Right atrium auricular region (tissue), 2 donors: Measurements from ENCODE around the gene POLL. TPM values are rescaled to one million over a fixed set of nuclear protein-coding genes. Genes with fewer than 3 reads are reported as not detected.

Experiments
- DNase-seq: peaks from one replicate; pipeline ENCODE4 v3.0.0-alpha.2; 2019; ENCODE audit warnings: low spot score
- H3K27ac ChIP-seq, 2 donors: fragments of 200-600 bp; sonication (generic); 1 replicate in 1 of 2; 2 replicates in 1 of 2; pipeline ENCODE4 v1.5.1; 2016 to 2019
- H3K27me3 ChIP-seq, 2 donors: fragments of 200-600 bp; sonication (generic); one replicate each; pipeline versions ENCODE4 v1.5.1 to v1.6.0; 2017 to 2019
- H3K36me3 ChIP-seq: fragments of 200-600 bp; sonication (generic); one replicate; pipeline ENCODE4 v1.5.1; 2016
- H3K4me1 ChIP-seq, 2 donors: fragments of 200-600 bp; sonication (generic); one replicate each; pipeline versions ENCODE4 v1.5.1 to v1.6.0; 2017 to 2019
- H3K4me3 ChIP-seq, 2 donors: fragments of 200-600 bp; sonication (generic); 1 replicate in 1 of 2; 2 replicates in 1 of 2; pipeline ENCODE4 v1.5.1; 2017 to 2019; ENCODE audit warnings: mild to moderate bottlenecking in 1 of 2, moderate library complexity in 1 of 2
- H3K9me3 ChIP-seq, 2 donors: fragments of 200-600 bp; sonication (generic); one replicate each; pipeline ENCODE4 v1.5.1; 2019
- total RNA-seq, 2 donors: library from RNA; depleted of rRNA; stranded (reverse); fragments of >200 nt; gene quantifications; one replicate each; pipeline ENCODE4 v1.1.0, GENCODE V29; 2016
- TF ChIP-seq, protein P1 (sequence below), 2 donors: fragments of 200-600 bp; sonication (generic); IDR thresholded peaks; one replicate each; pipeline ENCODE4 v1.5.1; 2019; ENCODE audit warnings: antibody characterized with exemption in 2 of 2

Gene POLL
- total RNA-seq, 2 donors from 2014 or later = 13.0 to 25.5 TPM

DNA sequence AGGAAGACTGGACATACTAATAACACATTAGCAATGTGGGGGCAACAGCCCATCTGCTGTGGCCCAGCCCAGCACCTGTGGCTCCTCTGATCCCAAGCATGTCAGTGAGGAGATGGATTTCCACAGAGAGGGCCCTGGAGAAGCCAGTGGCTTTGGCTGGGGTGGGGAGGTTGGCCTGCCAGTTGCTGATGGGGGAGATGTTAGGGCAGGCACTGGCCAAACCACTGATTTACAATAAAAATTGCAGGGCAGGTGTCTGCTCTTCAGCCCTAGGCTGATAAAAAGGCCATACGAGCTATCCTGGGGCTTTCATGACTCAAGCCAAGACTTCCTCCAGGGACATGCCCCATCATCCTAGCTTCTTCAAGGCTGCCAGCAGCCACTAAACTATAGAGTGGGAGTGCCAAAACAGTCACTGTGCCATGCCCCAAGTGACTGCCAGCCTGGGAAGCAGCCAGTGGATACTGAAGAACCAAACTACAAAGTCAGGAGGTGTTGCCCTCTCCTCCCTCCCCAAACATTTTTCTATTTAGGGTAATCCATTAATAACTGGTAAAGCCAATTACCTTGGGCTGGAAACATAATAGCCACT, 37.9 kb upstream of the POLL start:
- TF ChIP-seq, protein P1, sequence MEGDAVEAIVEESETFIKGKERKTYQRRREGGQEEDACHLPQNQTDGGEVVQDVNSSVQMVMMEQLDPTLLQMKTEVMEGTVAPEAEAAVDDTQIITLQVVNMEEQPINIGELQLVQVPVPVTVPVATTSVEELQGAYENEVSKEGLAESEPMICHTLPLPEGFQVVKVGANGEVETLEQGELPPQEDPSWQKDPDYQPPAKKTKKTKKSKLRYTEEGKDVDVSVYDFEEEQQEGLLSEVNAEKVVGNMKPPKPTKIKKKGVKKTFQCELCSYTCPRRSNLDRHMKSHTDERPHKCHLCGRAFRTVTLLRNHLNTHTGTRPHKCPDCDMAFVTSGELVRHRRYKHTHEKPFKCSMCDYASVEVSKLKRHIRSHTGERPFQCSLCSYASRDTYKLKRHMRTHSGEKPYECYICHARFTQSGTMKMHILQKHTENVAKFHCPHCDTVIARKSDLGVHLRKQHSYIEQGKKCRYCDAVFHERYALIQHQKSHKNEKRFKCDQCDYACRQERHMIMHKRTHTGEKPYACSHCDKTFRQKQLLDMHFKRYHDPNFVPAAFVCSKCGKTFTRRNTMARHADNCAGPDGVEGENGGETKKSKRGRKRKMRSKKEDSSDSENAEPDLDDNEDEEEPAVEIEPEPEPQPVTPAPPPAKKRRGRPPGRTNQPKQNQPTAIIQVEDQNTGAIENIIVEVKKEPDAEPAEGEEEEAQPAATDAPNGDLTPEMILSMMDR (IDR thresholded peaks at IDR 0.05) = no peak
- Histone ChIP-seq H3K27me3 (no peaks in the 10 kb centered on the region), H3K4me1 (peaks cover 0 to 17% of the 10 kb centered on the region in 2 donors), H3K4me3 (no peak overlapping the region), H3K36me3 (peaks cover 23% of the 10 kb centered on the region), H3K27ac (no peak overlapping the region), H3K9me3 (no peaks in the 10 kb centered on the region)
- DNase-seq = no peak

DNA sequence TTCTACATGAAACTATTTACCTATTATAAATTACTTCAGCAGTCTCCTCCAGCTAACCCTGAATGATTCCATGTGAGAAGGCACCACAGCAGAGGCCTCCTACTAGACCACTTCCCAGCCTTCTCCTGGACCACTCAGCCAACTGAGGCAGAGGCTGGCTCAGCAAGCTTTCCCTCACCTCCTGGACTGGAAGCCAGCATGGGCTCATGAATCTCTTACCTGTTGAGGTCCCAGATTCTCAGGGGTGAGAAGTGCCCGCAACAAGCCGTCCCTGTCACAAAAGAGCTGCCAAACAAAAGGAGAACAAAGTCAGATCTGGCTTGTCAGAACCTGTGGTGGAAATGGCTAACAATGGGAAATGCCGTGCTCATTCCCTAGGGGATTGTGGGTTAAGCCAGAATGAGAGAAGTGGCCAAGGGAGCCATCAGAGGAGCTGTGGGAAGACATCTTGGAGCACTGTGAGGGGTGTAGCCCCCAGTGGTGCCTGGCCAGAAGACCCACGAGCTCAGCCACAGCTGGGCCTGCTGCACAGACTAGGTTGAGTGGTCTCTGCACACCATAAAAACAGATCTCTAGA, 36.6 kb upstream of the POLL start:
- TF ChIP-seq, protein P1 (IDR thresholded peaks at IDR 0.05) = no peak
- peaks cover 24% of the 10 kb centered on the region for H3K36me3 ChIP-seq
- no peaks in the 10 kb centered on the region for H3K9me3 ChIP-seq
- DNase-seq = no peak
- peaks cover 0 to 10% of the 10 kb centered on the region in 2 donors for H3K4me1 ChIP-seq
- no peak overlapping the region for H3K4me3 ChIP-seq
- H3K27ac ChIP-seq = no peak overlapping the region
- no peaks in the 10 kb centered on the region for H3K27me3 ChIP-seq

DNA sequence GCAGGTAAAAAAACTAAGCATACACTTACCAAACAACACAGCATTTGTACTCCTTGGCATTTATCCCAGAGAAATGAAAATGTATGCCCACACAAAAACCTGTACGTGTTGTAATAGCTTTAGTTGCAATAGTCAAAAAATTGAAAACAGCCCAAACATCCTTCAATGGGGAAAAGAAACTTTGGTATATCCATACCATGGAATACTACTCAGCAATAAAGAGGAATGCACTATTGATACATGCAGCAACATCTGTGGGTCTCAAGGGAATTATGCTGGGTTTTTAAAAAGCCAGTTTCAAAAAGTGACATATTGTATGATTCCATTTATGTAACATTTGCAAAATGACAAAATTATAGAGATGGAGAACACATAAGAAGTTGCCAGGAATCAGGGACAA, 35.5 kb upstream of the POLL start:
- H3K4me3 ChIP-seq = no peak overlapping the region
- no peaks in the 10 kb centered on the region for H3K9me3 ChIP-seq
- TF ChIP-seq, protein P1 (IDR thresholded peaks at IDR 0.05) = no peak
- H3K27ac ChIP-seq = no peak overlapping the region
- H3K4me1 ChIP-seq = peaks cover 0 to 10% of the 10 kb centered on the region in 2 donors
- peaks cover 24% of the 10 kb centered on the region for H3K36me3 ChIP-seq
- no peaks in the 10 kb centered on the region for H3K27me3 ChIP-seq
- DNase-seq = no peak

DNA sequence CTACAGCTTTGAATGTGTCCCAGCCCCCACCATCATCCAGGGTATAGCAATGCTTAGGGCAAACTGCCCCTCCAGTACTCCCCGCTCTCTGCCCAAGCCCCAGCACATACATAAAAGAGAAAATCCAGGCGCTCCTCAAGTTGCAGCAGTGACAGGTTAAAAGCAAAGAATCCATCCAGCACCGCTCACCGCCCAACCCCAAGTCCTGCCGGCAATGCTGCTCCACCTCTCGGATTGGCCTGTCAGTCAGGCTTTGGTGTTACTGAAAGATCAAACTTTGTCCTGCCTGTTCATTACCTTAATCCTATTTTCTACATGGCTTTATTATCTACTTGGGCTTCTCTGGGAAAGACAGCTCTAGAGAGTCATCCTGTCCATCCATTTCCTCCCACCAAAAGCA, 31.9 kb upstream of the POLL start:
- H3K27me3 ChIP-seq = no peaks in the 10 kb centered on the region
- H3K27ac ChIP-seq = no peak overlapping the region
- no peak overlapping the region for H3K4me3 ChIP-seq
- peaks cover 31% of the 10 kb centered on the region for H3K36me3 ChIP-seq
- TF ChIP-seq, protein P1 (IDR thresholded peaks at IDR 0.05) = no peak
- no peak for DNase-seq
- peaks cover 0 to 10% of the 10 kb centered on the region in 2 donors for H3K4me1 ChIP-seq
- no peaks in the 10 kb centered on the region for H3K9me3 ChIP-seq

DNA sequence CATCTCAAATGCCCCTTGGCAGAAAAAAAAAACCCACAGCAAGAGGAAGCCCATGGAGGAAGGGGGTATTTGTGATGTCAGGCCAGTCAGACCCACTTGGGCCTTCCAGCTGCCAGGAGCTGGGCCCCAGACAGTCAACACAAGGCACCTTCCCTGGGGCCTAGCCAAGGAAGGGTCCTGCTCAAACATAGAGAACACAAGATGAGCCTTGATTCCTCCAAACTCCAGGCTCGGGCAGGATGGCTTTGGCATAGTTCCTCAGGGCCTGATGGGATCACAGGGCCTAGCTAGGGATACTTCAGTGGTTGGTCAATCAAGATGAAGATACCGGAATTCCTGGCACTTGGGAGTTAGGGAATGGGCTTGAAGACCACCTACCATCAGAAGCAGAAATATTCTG, 30.8 kb upstream of the POLL start:
- peaks cover 0 to 10% of the 10 kb centered on the region in 2 donors for H3K4me1 ChIP-seq
- peaks cover 26% of the 10 kb centered on the region for H3K36me3 ChIP-seq
- H3K4me3 ChIP-seq = no peak overlapping the region
- H3K27me3 ChIP-seq = no peaks in the 10 kb centered on the region
- TF ChIP-seq, protein P1 (IDR thresholded peaks at IDR 0.05) = no peak
- no peak overlapping the region for H3K27ac ChIP-seq
- no peaks in the 10 kb centered on the region for H3K9me3 ChIP-seq
- DNase-seq = no peak
